HEK293 (cell line): ENCODE data around the gene ARRDC2.

Experiments
- CTCF ChIA-PET: fragments of 350-600 bp; formaldehyde crosslinking; extraction: SDS; loops from one replicate; lab custom pipeline; 2021; ENCODE audit warnings: antibody characterized with exemption; lab: Yijun Ruan, JAX
- POLR2A ChIA-PET: fragments of 300-600 bp; formaldehyde crosslinking; extraction: SDS; loops from one replicate; lab custom pipeline; 2020; ENCODE audit warnings: antibody characterized with exemption, inconsistent platforms; lab: Yijun Ruan, JAX
- H3K27ac ChIP-seq: fragments of 200-500 bp; sonication (Bioruptor generic); 2 replicates; pipeline ENCODE4 v1.5.1; 2014; ENCODE audit warnings: low read depth, low read length, control low read depth, inconsistent platforms; ENCODE audit errors: extremely low read depth
- H3K36me3 ChIP-seq, 2 experiments: fragments of 200-500 bp in 1 of 2; sonication (Bioruptor generic) in 1 of 2; 1 replicate in 1 of 2; 2 replicates in 1 of 2; pipeline ENCODE4 v1.5.1; 2014 to 2017; ENCODE audit warnings: inconsistent platforms in 2 of 2, low read length in 2 of 2; ENCODE audit not compliant: control insufficient read depth in 2 of 2, insufficient read depth in 1 of 2
- H3K4me1 ChIP-seq: fragments of 200-500 bp; sonication (Bioruptor generic); 2 replicates; pipeline ENCODE4 v1.5.1; 2014; ENCODE audit warnings: mild to moderate bottlenecking, low read length, inconsistent platforms; ENCODE audit not compliant: control insufficient read depth, insufficient read depth
- H3K4me3 ChIP-seq: 2 replicates; pipeline ENCODE4 v1.5.1; 2011; ENCODE audit warnings: low read depth, mild to moderate bottlenecking, control low read depth, low read length, moderate library complexity
- H3K9me3 ChIP-seq: fragments of 200-500 bp; sonication (Bioruptor generic); 2 replicates; pipeline ENCODE4 v1.5.1; 2014; ENCODE audit warnings: low read depth, low read length, inconsistent platforms; ENCODE audit not compliant: control insufficient read depth, insufficient read depth
- HOXA7 ChIP-seq: sonication (generic); formaldehyde crosslinking; IDR thresholded peaks from 2 replicates; pipeline ENCODE4 v1.8.1; 2022; ENCODE audit warnings: missing genetic modification reagents, borderline replicate concordance
- SALL2 ChIP-seq: fragments of 450-650 bp; formaldehyde crosslinking; IDR thresholded peaks from 2 replicates; pipeline ENCODE4 v1.5.0; 2017; ENCODE audit warnings: missing biosample characterization, mild to moderate bottlenecking, missing genetic modification characterization, borderline replicate concordance
- TSHZ1 ChIP-seq: fragments of 450-650 bp; formaldehyde crosslinking; IDR thresholded peaks from 2 replicates; pipeline ENCODE4 v1.5.1; 2016; ENCODE audit warnings: missing biosample characterization, missing genetic modification characterization, borderline replicate concordance
- ZBTB10 ChIP-seq: fragments of 450-650 bp; formaldehyde crosslinking; IDR thresholded peaks from 2 replicates; pipeline ENCODE4 v1.5.1; 2016; ENCODE audit warnings: missing biosample characterization, missing genetic modification characterization
- ZBTB17 ChIP-seq: fragments of 450-650 bp; formaldehyde crosslinking; IDR thresholded peaks from 2 replicates; pipeline ENCODE4 v1.5.1; 2016; ENCODE audit warnings: missing biosample characterization, missing genetic modification characterization
- ZBTB20 ChIP-seq: fragments of 450-650 bp; formaldehyde crosslinking; IDR thresholded peaks from 2 replicates; pipeline ENCODE4 v1.5.1; 2016; ENCODE audit warnings: missing biosample characterization, missing genetic modification characterization
- ZBTB44 ChIP-seq: fragments of 450-650 bp; IDR thresholded peaks from 2 replicates; pipeline ENCODE4 v1.5.1; 2018; ENCODE audit warnings: missing biosample characterization, mild to moderate bottlenecking, missing genetic modification characterization
- ZNF140 ChIP-seq: fragments of 450-650 bp; formaldehyde crosslinking; IDR thresholded peaks from 2 replicates; pipeline ENCODE4 v1.5.1; 2016; ENCODE audit warnings: missing biosample characterization, missing genetic modification characterization
- ZNF157 ChIP-seq: fragments of 450-650 bp; formaldehyde crosslinking; IDR thresholded peaks from 2 replicates; pipeline ENCODE4 v1.5.1; 2016; ENCODE audit warnings: missing biosample characterization, missing genetic modification characterization
- ZNF23 ChIP-seq: fragments of 450-650 bp; formaldehyde crosslinking; IDR thresholded peaks from 2 replicates; pipeline ENCODE4 v1.5.1; 2016; ENCODE audit warnings: missing biosample characterization, missing genetic modification characterization, borderline replicate concordance
- ZNF335 ChIP-seq: fragments of 450-650 bp; formaldehyde crosslinking; conservative IDR thresholded peaks from 2 replicates; pipeline ENCODE4 v1.5.1; 2016; ENCODE audit warnings: missing biosample characterization, missing genetic modification characterization
- ZNF354C ChIP-seq: fragments of 450-650 bp; formaldehyde crosslinking; IDR thresholded peaks from 2 replicates; pipeline ENCODE4 v1.5.1; 2016; ENCODE audit warnings: missing biosample characterization, missing genetic modification characterization, low read depth, borderline replicate concordance
- ZNF521 ChIP-seq: fragments of 450-650 bp; formaldehyde crosslinking; IDR thresholded peaks from 2 replicates; pipeline ENCODE4 v1.5.1; 2017; ENCODE audit warnings: missing biosample characterization, mild to moderate bottlenecking, missing genetic modification characterization
- ZNF548 ChIP-seq: fragments of 450-650 bp; formaldehyde crosslinking; IDR thresholded peaks from 2 replicates; pipeline ENCODE4 v1.5.1; 2016; ENCODE audit warnings: missing biosample characterization, missing genetic modification characterization
- ZNF596 ChIP-seq: fragments of 450-650 bp; IDR thresholded peaks from 2 replicates; pipeline ENCODE4 v1.5.0; 2018; ENCODE audit warnings: missing biosample characterization, mild to moderate bottlenecking, missing genetic modification characterization, moderate library complexity
- ZNF623 ChIP-seq: fragments of 450-650 bp; formaldehyde crosslinking; IDR thresholded peaks from 2 replicates; pipeline ENCODE4 v1.5.1; 2016; ENCODE audit warnings: missing biosample characterization, missing genetic modification characterization
- ZNF629 ChIP-seq: fragments of 450-650 bp; formaldehyde crosslinking; IDR thresholded peaks from 2 replicates; pipeline ENCODE4 v1.5.1; 2017; ENCODE audit warnings: missing biosample characterization, missing genetic modification characterization
- ZNF785 ChIP-seq: fragments of 450-650 bp; formaldehyde crosslinking; IDR thresholded peaks from 2 replicates; pipeline ENCODE4 v1.5.1; 2016; ENCODE audit warnings: missing biosample characterization, missing genetic modification characterization
- ZNF830 ChIP-seq: fragments of 450-650 bp; IDR thresholded peaks from 2 replicates; pipeline ENCODE4 v1.5.0; 2018; ENCODE audit warnings: missing biosample characterization, missing genetic modification characterization, low read depth, mild to moderate bottlenecking, moderate library complexity

Gene ARRDC2

GRCh38 chr19:17968362-17968761 is 39.6 kb upstream of the ARRDC2 start:
- TF ChIP-seq ZNF157 (tag by site-specific recombination) (no peak), ZBTB20 (0 out of 2 replicates have a peak, but pooled peaks have one; percentile 29), ZBTB10 (tag by site-specific recombination) (no peak), ZNF335 (no peak), SALL2 (tag by site-specific recombination) (no peak), ZNF548 (no peak)
- H3K4me1 ChIP-seq, result no peaks in the 10 kb centered on the region
- H3K4me3 ChIP-seq, result no peak overlapping the region
- ChIA-PET CTCF (interaction anchor here (0.5 to 1.7 kb wide), 3 partner anchors 22 to 90 kb away, joined by 3 to 4 read pairs (median 3); no protein-coding TSS in a partner anchor), POLR2A (interaction anchor here (0.5 to 1.3 kb wide), 3 partner anchors 18 to 1501 kb away, joined by 3 read pairs; no protein-coding TSS in a partner anchor)
- H3K9me3 ChIP-seq, result no peaks in the 10 kb centered on the region
- no peak overlapping the region for H3K27ac ChIP-seq
- H3K36me3 ChIP-seq, result no peaks in the 10 kb centered on the region

- CTCF ChIA-PET, result interaction anchor here (0.6 to 1.7 kb wide), 3 partner anchors 23 to 179 kb away, joined by 3 to 4 read pairs (median 3); no protein-coding TSS in a partner anchor
- H3K4me3 ChIP-seq, result no peak overlapping the region
- POLR2A ChIA-PET, result interaction anchor here (0.5 to 1.3 kb wide), 2 partner anchors 17 to 1500 kb away, joined by 3 read pairs; no protein-coding TSS in a partner anchor
These were observed 38.7 kb upstream of the ARRDC2 start for GRCh38 chr19:17969096-17969792.

GRCh38 chr19:17972230-17972629 is 35.7 kb upstream of the ARRDC2 start:
- TF ChIP-seq TSHZ1 (tag by site-specific recombination) (no peak), ZNF785 (tag by site-specific recombination) (no peak), ZNF623 (tag by site-specific recombination) (0 out of 2 replicates have a peak, but pooled peaks have one; percentile 27), ZNF596 (tag by site-specific recombination) (no peak), ZBTB17 (peak; percentile 97), ZNF335 (no peak), ZNF830 (tag by site-specific recombination) (no peak)
- H3K4me1 ChIP-seq, result no peaks in the 10 kb centered on the region
- H3K9me3 ChIP-seq, result no peaks in the 10 kb centered on the region
- peaks cover 0 to 3% of the 10 kb centered on the region in 2 experiments; a peak in 1 of 3 replicates for H3K36me3 ChIP-seq
- ChIA-PET POLR2A (no interaction called here), CTCF (no interaction called here)
- H3K4me3 ChIP-seq, result no peak overlapping the region
- H3K27ac ChIP-seq, result no peak overlapping the region

More at GRCh38 chr19:17969096-17969792, 38.7 kb upstream of the ARRDC2 start:
- H3K4me1 ChIP-seq, result no peaks in the 10 kb centered on the region
- no peak overlapping the region for H3K27ac ChIP-seq
- TF ChIP-seq HOXA7 (CRISPR knock-in tag), result no peak
- no peak for TF ChIP-seq ZNF521 (tag by site-specific recombination)
- TF ChIP-seq ZNF140 (tag by site-specific recombination), result no peak
- TF ChIP-seq ZNF623 (tag by site-specific recombination), result no peak
- no peak for TF ChIP-seq ZNF23
- TF ChIP-seq ZBTB44, result no peak
- TF ChIP-seq ZNF629, result no peak
- no peak for TF ChIP-seq ZNF354C (tag by site-specific recombination)
- TF ChIP-seq, all 188 proteins: peak for 0
- Histone ChIP-seq H3K36me3 (no peaks in the 10 kb centered on the region), H3K9me3 (no peaks in the 10 kb centered on the region)
